ENCODE measurements around the gene B3GALT4. TPM values are rescaled to one million over a fixed set of nuclear protein-coding genes. Genes with fewer than 3 reads are reported as not detected.

The B3GALT4 gene
- total RNA-seq = 1.7 and 2.3 TPM in 2 replicates

GRCh38 chr6:33276864-33277662 is at the start of gene B3GALT4:
B3GALT4 (plus strand) TSS chr6:33277123; CDS start chr6:33277420, 297 bp downstream.

GRCh38 chr6:33271468-33272274 is 5.3 kb upstream of the B3GALT4 start, which contains the start of the genes RPS18 and VPS52:
RPS18 (plus strand) TSS chr6:33272075; CDS start chr6:33272120, 45 bp downstream.
VPS52 (minus strand) TSS chr6:33271876; CDS start chr6:33271675, 201 bp downstream.

GRCh38 chr6:33288921-33289783 is 12.2 kb downstream of the B3GALT4 start, which contains the start of the genes PFDN6 and WDR46:
PFDN6 (plus strand) TSS chr6:33289601; CDS start chr6:33289857, 256 bp downstream.
WDR46 (minus strand) TSS chr6:33289239; CDS start chr6:33289170, 69 bp downstream.

GRCh38 chr6:33298773-33299236 is 21.9 kb downstream of the B3GALT4 start, which contains the start of gene RGL2:
RGL2 (minus strand) TSS chr6:33298942; CDS start chr6:33298610, 332 bp downstream.

GRCh38 chr6:33313709-33314514 is 37.0 kb downstream of the B3GALT4 start, which contains the start of gene TAPBP:
TAPBP (minus strand) TSS chr6:33314078; CDS start chr6:33314041, 37 bp downstream.

GRCh38 chr6:33317669-33318425 is 40.9 kb downstream of the B3GALT4 start, which contains the start of gene ZBTB22:
ZBTB22 (minus strand) TSS chr6:33317744; CDS start chr6:33316916, 828 bp downstream.

Other genes starting within 250 kb of the B3GALT4 start
- 1.6 and 5.1 TPM in 2 replicates for gene HLA-DPA1, start 203.5 kb upstream of the B3GALT4 start, total RNA-seq
- gene HLA-DPB1, start 201.1 kb upstream of the B3GALT4 start, total RNA-seq = 7.7 and 7.8 TPM in 2 replicates
- gene COL11A2, start 84.7 kb upstream of the B3GALT4 start, total RNA-seq = under 0.01 and 0.09 TPM in 2 replicates
- 20.3 and 20.7 TPM in 2 replicates for gene RXRB, start 76.5 kb upstream of the B3GALT4 start, total RNA-seq
- 97.4 and 161 TPM in 2 replicates for gene SLC39A7, start 76.3 kb upstream of the B3GALT4 start, total RNA-seq
- gene HSD17B8, start 72.5 kb upstream of the B3GALT4 start, total RNA-seq = 5.7 and 9.1 TPM in 2 replicates
- 12.3 and 12.8 TPM in 2 replicates for gene RING1, start 68.6 kb upstream of the B3GALT4 start, total RNA-seq
- gene VPS52, start 5.2 kb upstream of the B3GALT4 start, total RNA-seq = 34.2 and 34.8 TPM in 2 replicates
- 5,390 and 8,802 TPM in 2 replicates for gene RPS18, start 5.0 kb upstream of the B3GALT4 start, total RNA-seq
- gene WDR46, start 12.1 kb downstream of the B3GALT4 start, total RNA-seq = 58.0 and 63.1 TPM in 2 replicates
- gene PFDN6, start 12.5 kb downstream of the B3GALT4 start, total RNA-seq = 20.3 and 43.9 TPM in 2 replicates
- 20.2 and 22.2 TPM in 2 replicates for gene RGL2, start 21.8 kb downstream of the B3GALT4 start, total RNA-seq
- gene TAPBP, start 37.0 kb downstream of the B3GALT4 start, total RNA-seq = 62.6 and 65.8 TPM in 2 replicates
- 18.5 and 19.1 TPM in 2 replicates for gene ZBTB22, start 40.6 kb downstream of the B3GALT4 start, total RNA-seq
- 25.2 and 26.2 TPM in 2 replicates for gene DAXX, start 45.8 kb downstream of the B3GALT4 start, total RNA-seq
- 0.47 and 1.3 TPM in 2 replicates for gene KIFC1, start 114.7 kb downstream of the B3GALT4 start, total RNA-seq
- gene PHF1, start 133.9 kb downstream of the B3GALT4 start, total RNA-seq = 24.5 and 29.9 TPM in 2 replicates
- gene CUTA, start 141.0 kb downstream of the B3GALT4 start, total RNA-seq = 174 and 180 TPM in 2 replicates
- gene SYNGAP1, start 142.9 kb downstream of the B3GALT4 start, total RNA-seq = 2.6 and 6.2 TPM in 2 replicates
- gene ZBTB9, start 177.5 kb downstream of the B3GALT4 start, total RNA-seq = 1.4 and 4.1 TPM in 2 replicates